HG02763 (cell line): ENCODE measurements around the gene ZNF823.

Experiments
- ATAC-seq: cut with Tn5 transposase; IDR thresholded peaks from one replicate; pipeline ENCODE4 v1.9.1; 2021; ENCODE audit warnings: mild to moderate bottlenecking, moderate library complexity; ENCODE audit not compliant: unreplicated experiment

ZNF823 gene

GRCh38 chr19:11737964-11738745, 591 bp downstream of the ZNF823 start:
- peak; percentile 16 for ATAC-seq

GRCh38 chr19:11736696-11737095, 2.0 kb downstream of the ZNF823 start:
- no peak for ATAC-seq

DNA sequence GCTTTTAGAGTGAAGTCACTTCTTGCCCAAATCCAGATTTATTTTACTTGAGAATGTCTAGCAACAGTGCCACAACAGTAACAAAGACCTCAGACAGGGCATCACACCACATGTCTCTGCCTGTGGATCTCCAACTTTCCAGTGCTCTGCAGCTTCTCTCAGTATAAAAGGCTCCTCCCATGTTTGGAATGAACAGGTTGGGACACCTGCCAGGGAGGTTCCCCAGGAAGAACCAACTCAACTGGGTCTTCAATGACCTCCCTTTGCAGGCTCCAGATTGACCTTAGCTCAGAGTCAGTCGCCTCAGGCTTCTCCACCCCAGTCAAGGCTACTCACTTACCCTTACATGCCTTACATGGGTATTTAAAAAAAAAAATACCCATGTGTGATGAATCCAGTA, 3.4 kb downstream of the ZNF823 start:
- no peak for ATAC-seq

DNA sequence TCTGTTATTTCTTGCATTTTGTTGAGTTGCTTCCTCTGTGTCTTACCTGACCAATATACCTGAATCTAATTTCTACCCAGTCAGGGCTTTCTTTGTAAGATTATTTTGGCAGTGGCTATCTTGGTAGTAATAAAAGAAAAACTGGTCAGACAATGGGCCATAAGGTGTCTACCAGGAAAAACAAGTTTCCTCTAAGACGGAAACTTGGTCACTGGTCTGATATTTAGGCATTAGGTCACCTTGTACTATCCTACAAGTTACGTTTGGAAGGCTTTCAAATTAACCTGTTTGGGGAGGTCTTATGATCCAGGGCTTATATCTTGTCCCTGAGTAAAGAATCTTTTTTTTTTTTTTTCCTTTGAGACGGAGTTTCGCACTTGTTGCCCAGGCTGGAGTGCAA, 9.2 kb downstream of the ZNF823 start:
- no peak for ATAC-seq

DNA sequence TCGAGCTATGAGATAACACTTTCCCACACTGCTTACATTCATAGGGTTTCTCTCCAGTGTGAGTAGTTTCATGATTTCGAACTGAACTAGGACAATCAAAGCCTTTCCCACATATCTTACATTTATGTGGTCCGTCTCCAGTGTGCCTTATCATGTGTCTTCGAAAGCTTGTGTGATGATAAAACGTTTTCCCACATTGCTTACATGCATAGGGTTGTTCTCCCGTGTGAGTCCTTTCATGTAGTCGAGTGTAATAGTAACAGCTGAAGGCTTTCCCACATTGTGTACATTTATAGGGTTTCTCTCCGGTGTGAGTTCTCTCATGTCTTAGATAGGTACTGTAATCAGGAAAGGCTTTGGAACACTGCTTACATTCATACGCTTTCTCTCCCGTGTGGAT, 16.3 kb downstream of the ZNF823 start:
- ATAC-seq: no peak

DNA sequence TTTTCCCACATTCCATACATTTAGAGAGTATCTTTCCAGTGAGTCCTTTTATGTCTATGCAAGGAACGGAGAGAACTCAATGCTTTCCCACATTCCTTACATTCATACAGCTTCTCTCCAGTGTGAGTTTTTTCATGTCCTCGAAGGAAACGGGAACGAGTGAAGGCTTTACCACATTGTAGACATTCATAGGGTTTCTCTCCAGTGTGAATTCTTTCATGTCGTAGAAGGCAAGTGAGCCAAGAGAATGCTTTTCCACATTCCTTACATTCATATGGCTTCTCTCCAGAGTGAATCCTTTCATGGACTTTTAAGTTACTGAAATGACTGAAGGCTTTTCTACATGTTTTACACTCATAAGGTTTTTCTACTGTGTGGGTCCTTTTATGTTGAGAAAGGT, 17.1 kb downstream of the ZNF823 start:
- ATAC-seq: no peak

GRCh38 chr19:11710313-11710712, 28.4 kb downstream of the ZNF823 start:
- no peak for ATAC-seq

GRCh38 chr19:11708457-11708856, 30.3 kb downstream of the ZNF823 start:
- no peak for ATAC-seq

- no peak for ATAC-seq
Observed at GRCh38 chr19:11705474-11705873, 33.3 kb downstream of the ZNF823 start.

DNA sequence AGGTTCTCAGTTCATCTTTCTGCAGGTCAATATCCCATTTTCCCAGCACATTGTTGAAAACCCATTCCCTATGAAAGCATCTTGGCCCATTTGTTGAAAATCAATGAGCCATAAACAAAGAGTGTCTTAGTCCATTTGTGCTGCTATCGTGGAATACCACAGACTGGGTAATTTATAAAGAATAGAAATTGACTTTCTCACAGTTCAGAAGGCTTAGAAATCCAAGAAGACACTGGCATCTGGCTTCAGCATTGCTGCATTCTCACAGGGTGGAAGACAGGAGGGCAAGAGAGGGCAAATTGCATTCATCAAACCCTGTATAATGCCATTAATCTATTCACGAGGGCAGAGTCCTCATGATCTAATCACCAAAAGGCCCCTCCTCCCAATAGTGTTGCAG, 34.1 kb downstream of the ZNF823 start:
- ATAC-seq: no peak

GRCh38 chr19:11699931-11700794, 38.6 kb downstream of the ZNF823 start:
- ATAC-seq: no peak

DNA sequence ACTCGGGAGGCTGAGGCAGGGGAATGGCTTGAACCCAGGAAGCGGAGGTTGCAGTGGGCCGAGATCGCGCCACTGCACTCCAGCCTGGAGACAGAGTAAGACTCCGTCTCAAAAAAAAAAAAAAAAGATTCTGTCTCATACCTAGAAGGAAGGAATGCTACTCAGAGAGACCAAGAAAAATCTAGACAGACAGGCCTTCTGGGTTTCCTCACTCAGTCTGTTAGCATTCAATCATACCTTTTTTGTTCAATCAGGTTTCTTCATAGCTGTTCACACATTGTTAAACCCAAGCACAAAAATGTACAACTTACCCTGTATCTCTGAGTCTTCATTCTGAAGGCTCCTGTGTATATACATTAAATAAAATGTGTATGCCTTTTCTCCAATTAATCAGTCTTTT, 40.5 kb downstream of the ZNF823 start:
- ATAC-seq: no peak

- ATAC-seq: no peak
Observed at GRCh38 chr19:11697284-11697855, 41.4 kb downstream of the ZNF823 start.

DNA sequence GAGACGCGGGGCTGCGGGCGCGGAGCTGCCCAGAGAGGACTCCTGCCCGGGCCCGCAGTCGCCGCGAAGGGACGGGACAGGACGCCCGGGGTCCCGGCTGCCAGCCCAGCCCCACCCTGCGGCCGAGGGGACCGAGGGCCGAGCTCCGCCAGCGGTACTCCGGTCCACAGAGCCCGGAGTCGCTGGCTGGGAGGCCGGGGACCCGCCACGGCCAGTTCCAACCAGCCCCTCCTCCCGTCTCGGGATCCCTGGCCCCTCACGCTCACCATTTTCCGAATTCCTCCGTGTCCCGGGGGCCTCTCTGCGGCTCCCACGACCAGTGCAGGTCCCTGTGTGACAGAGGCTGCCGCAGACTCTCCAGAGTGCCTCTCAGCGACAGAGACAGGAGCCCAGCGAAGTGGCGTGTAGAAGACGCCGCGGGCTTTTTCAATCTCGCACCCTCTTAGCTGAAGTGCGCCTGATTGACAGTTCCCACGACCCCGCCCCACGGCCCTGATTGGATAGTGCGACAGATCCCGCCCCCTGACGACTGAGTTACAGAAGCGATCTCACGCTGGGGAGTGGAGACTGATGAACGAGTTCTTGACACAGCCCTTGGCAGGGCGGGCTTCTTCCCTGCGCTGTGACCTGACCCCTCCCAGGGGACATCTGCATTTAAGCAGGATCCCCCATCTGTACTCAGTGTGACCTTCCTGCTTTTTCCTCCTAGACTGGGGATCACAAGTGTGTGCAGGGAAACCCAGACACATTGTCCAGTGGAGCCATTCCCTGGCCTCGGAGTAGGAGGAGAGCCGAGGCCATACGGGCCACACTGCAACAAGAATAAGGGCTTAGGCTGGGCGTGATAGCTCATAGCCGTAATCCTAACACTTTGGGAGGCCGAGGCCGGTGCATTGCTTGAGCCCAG, 44.0 kb downstream of the ZNF823 start:
- peak; percentile 82 for ATAC-seq

- ATAC-seq: no peak
Observed at GRCh38 chr19:11693505-11694499, 44.9 kb downstream of the ZNF823 start.

DNA sequence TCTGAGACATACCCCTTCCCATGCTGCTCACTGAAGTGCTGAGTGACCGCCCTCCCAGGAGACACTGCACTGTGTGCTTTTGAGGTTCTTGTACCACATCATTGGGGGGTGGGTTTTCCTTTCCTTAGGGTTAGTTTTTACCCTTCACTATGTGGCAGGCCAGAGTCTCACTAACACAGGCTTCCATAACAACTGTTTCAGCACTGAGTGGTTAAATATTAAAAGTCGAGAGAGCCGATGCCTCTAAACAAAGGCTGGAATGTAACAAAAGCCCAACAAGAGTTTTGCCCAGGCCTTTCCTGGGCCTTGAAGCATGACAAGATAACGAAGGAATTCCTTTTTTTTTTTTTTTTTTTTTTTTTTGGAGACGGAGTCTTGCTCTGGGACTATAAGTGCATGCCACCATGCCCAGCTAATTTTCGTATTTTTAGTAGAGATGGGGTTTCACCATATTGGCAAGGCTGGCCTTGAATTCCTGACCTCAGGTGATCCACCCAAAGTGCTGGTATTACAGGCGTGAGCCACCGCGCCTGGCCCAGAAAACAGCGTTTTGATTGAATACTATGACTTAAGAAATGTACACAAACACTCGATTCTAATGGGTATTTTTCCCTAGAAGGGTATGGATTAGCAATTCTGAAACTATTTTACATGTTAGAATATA, 46.5 kb downstream of the ZNF823 start:
- no peak for ATAC-seq

DNA sequence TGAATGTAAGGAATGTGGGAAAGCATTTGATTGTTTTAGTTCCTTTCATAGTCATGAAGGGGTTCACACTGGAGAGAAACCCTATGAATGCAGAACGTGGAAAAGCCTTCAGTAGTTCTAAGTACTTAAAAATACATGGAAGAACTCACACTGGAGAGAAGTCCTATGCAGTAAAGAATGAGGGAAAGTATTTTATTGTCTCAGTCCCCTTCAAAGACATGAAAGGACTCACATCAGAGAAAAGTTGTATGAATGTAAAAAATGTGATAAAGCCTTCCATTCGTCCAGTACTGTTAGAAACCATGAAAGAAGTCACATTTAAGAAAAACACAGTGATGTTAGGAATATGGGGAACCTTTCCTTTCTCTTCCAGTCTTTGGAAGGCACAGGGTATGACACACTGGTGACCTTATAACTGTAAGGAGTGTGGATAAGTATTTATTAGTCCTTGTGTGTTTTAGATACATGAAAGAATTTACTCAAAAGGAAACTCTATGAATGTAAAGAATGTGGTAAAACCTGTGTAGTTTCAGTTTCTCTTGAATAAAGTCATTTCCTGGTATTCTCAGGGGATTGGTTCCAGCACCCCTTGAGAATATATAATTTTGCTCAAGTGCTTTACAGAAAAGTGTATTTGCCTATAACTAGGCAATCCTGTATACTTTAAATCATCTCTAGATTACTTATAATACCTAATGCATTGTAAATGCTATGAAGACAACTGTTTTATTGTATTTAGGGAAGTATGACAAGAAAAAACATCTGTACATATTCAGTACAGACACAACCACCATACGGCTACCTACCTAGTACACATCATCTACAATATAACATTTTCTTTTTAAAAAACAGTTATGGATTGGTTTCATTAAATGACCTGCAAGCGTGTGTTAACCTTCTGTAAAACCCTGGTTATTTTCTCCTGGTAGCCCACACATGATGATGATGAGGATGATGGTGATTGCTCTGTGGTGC, 52.8 kb downstream of the ZNF823 start:
- ATAC-seq: no peak
